Mucosa of gallbladder (tissue), 1 donor: ENCODE data around the gene MFAP1. TPM values are rescaled to one million over a fixed set of nuclear protein-coding genes. Genes with fewer than 3 reads are reported as not detected.

Experiments
- DNase-seq: peaks from one replicate; pipeline ENCODE4 v3.0.0-alpha.2; 2020; ENCODE audit warnings: low spot score
- total RNA-seq: library from RNA; stranded (reverse); gene quantifications from one replicate; pipeline ENCODE4 v1.2.1, GENCODE V29; 2021
- donor health status: DM: no; HTN: no; CAD: no.

Gene MFAP1
- total RNA-seq, 1 donor from 2014 or later: 25.6 TPM

GRCh38 chr15:43776101-43776717, 48.3 kb downstream of the MFAP1 start:
- DNase-seq: peak; percentile 27

GRCh38 chr15:43775411-43775965, 49.0 kb downstream of the MFAP1 start:
- DNase-seq: peak; percentile 71

GRCh38 chr15:43774062-43774461, 50.4 kb downstream of the MFAP1 start:
- DNase-seq: no peak

DNA sequence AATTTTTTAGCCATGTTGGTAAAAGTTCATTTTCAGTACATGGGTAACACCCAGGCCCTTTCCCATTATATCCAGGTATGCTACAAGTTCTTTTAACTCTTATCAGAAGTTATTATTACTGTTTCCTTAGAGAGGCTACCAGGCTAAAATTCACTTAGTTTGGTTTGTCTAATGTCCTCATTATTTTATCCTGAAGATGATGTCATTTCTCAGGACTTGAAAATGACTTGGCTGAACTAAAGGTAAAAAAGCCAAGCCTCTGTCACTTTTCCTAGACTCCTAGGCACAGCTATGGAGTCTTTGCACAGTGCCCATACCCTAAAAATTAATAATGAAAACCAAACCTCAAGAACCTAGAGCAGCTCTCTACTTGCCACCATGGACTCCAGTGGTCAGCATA, 51.9 kb downstream of the MFAP1 start:
- DNase-seq: no peak

- DNase-seq: no peak
Observed at GRCh38 chr15:43771816-43772215, 52.7 kb downstream of the MFAP1 start.

GRCh38 chr15:43769584-43770228, 54.8 kb downstream of the MFAP1 start:
- peak; percentile 52 for DNase-seq

- DNase-seq: no peak
Observed at GRCh38 chr15:43763819-43764446, 60.6 kb downstream of the MFAP1 start.

- no peak for DNase-seq
Observed at GRCh38 chr15:43762824-43763223, 61.7 kb downstream of the MFAP1 start.

Other genes starting within 250 kb of the MFAP1 start
- 104 TPM for gene PPIP5K1, start 234.5 kb downstream of the MFAP1 start, total RNA-seq
- 52.7 TPM for gene CKMT1B, start 230.7 kb downstream of the MFAP1 start, total RNA-seq
- gene STRC, start 205.9 kb downstream of the MFAP1 start, total RNA-seq: 1.6 TPM
- gene CATSPER2, start 175.8 kb downstream of the MFAP1 start, total RNA-seq: 8.1 TPM
- gene CKMT1A, start 130.8 kb downstream of the MFAP1 start, total RNA-seq: 65.4 TPM
- gene PDIA3, start 78.3 kb downstream of the MFAP1 start, total RNA-seq: 520 TPM
- gene ELL3, start 47.7 kb downstream of the MFAP1 start, total RNA-seq: 8.5 TPM
- gene SERF2, start 32.4 kb downstream of the MFAP1 start, total RNA-seq: 965 TPM
- 0.23 TPM for gene SERINC4, start 24.5 kb downstream of the MFAP1 start, total RNA-seq
- gene HYPK, start 24.1 kb downstream of the MFAP1 start, total RNA-seq: 10.8 TPM
- gene WDR76, start 2.3 kb upstream of the MFAP1 start, total RNA-seq: 3.0 TPM